Cardiac fibroblast (primary cell): Measurements from ENCODE around the gene TUBGCP6.

Source experiments
- DNase-seq, 2 donors: peaks; one replicate each; pipeline versions ENCODE4 v3.0.0 to v3.0.0-alpha.2; 2010; ENCODE audit warnings: low read depth in 2 of 2
- H3K4me3 ChIP-seq, 2 donors: replicated peaks in 1 of 2; 1 replicate in 1 of 2; 2 replicates in 1 of 2; pipeline ENCODE4 v1.5.1; 2011; ENCODE audit warnings: low read depth in 2 of 2, low read length in 2 of 2, mild to moderate bottlenecking in 2 of 2, moderate library complexity in 1 of 2
- TF ChIP-seq, protein P1 (sequence below): IDR thresholded peaks from one replicate; pipeline ENCODE4 v1.5.1; 2011; ENCODE audit warnings: low read depth, mild to moderate bottlenecking, low read length, inconsistent platforms

The TUBGCP6 gene

DNA sequence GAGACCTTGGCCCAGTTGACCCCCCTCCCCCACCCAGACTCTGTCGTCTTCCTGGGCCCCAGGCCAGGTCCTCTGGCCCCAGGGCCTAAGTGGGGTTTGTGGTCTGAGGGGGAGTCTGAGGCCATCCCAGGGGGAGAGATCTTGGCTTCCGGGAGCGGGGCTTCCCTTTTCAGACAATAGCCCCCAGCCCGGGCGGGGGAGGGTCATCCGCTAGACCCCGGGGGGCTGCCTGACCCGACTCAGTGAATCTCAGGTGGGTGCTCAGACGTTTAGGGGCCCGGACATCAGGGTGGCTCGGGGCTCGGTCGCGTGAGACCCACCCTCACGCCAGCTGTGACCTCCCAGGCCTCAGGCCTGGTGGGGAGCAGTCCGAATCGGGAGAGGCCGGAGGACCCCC lies 24.7 kb upstream of the TUBGCP6 start:
- TF ChIP-seq, protein P1, sequence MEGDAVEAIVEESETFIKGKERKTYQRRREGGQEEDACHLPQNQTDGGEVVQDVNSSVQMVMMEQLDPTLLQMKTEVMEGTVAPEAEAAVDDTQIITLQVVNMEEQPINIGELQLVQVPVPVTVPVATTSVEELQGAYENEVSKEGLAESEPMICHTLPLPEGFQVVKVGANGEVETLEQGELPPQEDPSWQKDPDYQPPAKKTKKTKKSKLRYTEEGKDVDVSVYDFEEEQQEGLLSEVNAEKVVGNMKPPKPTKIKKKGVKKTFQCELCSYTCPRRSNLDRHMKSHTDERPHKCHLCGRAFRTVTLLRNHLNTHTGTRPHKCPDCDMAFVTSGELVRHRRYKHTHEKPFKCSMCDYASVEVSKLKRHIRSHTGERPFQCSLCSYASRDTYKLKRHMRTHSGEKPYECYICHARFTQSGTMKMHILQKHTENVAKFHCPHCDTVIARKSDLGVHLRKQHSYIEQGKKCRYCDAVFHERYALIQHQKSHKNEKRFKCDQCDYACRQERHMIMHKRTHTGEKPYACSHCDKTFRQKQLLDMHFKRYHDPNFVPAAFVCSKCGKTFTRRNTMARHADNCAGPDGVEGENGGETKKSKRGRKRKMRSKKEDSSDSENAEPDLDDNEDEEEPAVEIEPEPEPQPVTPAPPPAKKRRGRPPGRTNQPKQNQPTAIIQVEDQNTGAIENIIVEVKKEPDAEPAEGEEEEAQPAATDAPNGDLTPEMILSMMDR = no peak
- DNase-seq = no peak
- H3K4me3 ChIP-seq = peak overlapping the region; percentile 25 to 57

GRCh38 chr22:50268655-50269113 lies 23.9 kb upstream of the TUBGCP6 start:
- DNase-seq = peak in 1 of 2 donors; percentile 37
- no peak overlapping the region for H3K4me3 ChIP-seq
- TF ChIP-seq, protein P1 = no peak

GRCh38 chr22:50267591-50268390 lies 23.0 kb upstream of the TUBGCP6 start:
- H3K4me3 ChIP-seq = peak overlapping the region; percentile 31 to 40
- TF ChIP-seq, protein P1 = peak; percentile 26
- peak; percentile 55 to 69 for DNase-seq

DNA sequence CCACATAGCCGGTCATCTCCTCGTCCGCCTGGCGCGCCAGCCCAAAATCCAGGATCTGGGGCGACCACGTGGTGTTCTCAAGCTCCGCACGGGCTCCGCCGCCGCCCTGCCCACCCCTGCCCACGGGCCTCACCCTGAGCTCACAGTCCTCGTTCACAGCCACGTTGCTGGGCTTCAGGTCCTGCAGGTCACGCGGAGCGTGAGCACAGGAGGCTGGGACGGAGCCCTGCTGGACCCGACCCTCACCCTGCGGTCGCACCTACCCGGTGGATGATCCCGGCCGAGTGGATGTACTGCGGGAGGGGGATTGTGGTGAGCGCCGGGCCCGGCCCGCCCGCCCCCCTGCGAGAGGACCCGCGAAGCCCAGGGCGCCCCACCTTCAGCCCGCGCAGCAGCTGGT lies 22.2 kb upstream of the TUBGCP6 start:
- TF ChIP-seq, protein P1 = no peak
- H3K4me3 ChIP-seq = no peak overlapping the region
- no peak for DNase-seq

DNA sequence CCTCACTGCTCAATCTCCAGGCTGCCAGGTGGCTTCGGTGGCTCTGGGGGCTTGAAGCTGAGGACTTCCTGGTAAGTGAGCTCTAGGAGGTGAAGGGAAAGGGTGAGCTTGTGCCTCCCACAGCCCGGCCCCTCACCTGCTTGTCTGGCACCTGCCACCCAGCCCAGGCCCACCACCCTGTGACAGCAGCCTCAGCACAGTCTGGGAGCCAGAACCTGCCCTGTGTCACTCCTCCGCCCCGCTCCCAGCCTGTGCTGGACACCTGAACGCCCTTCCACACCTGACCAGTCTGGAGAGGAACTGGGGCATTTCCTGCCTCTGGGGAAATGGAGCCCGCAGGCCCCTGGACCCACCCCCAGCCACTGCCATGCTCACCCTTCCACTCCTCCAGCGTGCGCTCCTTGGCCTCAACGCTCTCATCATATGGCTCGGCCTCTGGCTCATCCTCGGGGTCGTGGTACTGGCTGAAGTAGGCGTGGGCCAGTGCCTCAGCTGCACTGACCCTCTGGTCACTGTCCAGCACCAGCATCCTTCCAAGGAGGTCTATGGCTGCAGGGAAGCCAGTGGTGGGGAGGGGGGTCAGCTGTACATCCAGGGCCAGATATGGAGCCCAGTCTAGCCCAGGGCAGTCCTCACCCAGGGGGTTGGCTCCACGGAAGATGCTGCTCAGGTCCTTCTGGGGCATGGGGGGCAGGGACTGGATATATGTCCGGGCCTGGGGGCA lies 20.3 kb upstream of the TUBGCP6 start:
- DNase-seq = no peak
- H3K4me3 ChIP-seq = no peak overlapping the region
- TF ChIP-seq, protein P1 = no peak

DNA sequence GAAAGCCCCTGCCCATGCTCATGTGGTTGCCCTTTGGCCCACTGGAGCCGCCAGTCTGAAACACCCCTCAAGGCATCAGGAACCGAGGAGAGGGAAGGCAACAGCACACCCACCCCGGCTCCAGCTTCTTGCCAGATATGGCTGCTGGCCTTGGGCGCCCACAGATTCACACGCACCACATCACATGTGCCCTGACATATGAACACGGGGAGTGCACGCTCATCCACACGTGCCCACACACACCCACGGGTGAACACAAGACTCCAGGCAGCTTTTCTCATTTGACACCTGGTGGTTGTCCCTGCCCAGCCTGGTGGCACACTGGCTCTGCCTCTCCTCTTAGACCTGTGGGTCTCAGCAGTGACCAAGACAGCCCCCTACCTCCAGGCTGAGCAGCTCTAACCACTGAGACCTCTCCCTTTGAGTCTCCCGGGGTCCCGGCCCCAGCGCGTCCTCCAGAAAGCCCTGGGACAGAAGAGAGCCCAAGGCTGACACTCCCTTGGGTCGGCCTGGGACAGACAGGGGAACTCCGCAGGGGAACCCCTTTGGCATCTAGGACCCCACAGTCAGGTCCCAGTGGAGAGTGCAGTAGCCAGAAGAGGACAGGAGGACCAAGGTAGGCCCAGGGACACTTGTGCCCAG lies 19.4 kb upstream of the TUBGCP6 start:
- TF ChIP-seq, protein P1 = no peak
- H3K4me3 ChIP-seq = no peak overlapping the region
- no peak for DNase-seq
